GM18508 (cell line): Measurements from ENCODE around the gene CHCT1.
"Not testable (repeated sequence)": the region's sequence is repeated elsewhere in the genome, so short reads cannot be mapped to it uniquely, and the experiment has no call there.

Experiments
- ATAC-seq: cut with Tn5 transposase; IDR thresholded peaks from one replicate; pipeline ENCODE4 v1.9.1; 2021; ENCODE audit warnings: moderate number of reproducible peaks; ENCODE audit not compliant: insufficient read depth, unreplicated experiment

Gene CHCT1

DNA sequence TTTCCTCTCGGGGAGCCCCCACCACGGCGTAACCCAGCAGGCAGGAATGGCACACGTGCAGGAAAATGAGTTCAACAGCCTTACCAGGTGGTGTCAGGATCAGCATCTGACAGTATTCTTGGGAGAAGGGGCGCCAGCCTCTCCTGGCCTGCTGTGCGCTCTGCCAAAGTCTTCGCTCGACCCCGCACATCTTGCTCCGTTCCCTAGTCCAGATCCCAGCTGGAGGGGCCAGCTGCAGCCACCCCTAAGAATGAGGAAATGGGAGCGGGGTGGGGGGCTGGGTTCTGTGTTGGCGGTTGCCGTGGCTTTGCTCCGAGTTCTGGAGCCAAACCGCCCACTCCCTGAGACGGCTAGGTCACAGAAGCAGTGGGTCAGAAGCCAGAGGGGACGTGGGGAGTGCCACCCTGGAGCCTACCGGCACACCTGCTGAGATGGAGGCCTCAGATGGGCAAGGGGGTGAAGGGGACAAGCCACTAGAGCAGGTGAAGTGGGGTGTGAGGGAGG lies at the start of gene CHCT1:
Gene CHCT1 (plus strand): TSS at position 328 of the 504 bp plus-strand sequence. CDS start 104 bp downstream, at position 432.
- ATAC-seq = no peak

DNA sequence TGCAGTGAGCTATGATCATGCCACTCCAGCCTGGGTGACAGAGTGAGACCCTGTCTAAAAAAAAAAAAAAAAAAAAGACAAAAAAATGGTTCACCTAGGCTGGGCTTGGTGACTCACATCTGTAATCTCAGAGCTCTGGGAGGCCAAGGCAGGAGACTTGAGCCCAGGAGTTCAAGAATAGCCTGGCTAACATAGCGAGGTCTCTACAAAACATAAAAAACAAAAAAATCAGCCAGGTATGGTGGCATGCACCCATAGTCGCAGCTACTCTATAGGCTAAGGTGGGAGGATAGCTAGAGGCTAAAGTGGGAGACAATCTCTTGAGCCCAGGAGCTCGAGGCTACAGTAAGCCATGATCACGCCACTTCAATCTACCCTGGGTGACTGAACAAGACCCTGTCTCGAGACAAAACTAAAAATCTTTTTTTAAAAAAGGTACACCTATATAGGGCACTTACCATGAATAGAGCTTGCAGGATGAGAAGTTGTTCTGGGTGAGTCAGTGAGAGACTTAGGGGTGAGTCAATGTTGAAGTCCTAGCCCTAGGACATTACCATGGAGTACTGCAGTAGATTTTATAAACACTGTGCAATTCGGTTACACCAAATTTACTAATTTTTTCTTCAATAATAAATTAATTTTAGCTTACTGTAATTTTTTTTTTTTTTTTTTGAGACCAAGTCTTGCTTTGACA lies 49.4 kb upstream of the CHCT1 start:
- ATAC-seq = no peak

DNA sequence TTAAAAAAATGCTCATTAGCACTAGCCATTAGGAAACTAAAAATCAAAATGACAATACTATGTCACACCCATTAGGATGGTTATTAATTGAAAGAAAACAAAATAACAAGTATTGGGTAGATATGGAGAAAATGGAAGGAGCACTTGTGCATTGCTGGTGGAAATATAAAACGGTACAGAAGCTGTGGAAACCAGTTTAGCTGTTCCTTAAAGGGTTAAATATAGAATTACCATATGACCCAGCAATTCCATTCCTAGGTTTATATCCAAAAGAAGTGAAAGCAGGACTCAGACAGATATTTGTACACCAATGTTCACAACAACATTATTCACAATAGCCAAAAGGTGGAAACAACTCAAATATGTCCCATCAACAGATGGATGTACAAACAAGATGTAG lies 44.1 kb upstream of the CHCT1 start:
- ATAC-seq = not testable (repeated sequence)

DNA sequence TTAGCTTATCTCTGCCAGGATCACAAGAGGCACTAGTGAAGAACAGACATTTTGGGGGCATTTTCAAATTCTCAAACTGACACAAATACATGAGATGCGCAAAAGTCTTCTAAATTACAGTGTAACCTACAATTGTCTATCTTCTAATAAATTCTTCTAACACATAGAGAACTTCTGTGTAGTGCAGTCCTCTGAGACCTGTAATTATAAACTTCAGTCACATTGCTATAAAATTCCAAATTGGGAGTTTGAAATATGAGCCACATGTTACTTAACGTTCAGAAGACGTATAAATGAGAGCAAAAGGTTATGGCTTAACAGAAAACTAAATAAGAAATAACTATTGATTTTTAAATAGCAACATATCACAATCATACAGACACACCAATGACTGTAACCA lies 42.8 kb upstream of the CHCT1 start:
- ATAC-seq = not testable (repeated sequence)

DNA sequence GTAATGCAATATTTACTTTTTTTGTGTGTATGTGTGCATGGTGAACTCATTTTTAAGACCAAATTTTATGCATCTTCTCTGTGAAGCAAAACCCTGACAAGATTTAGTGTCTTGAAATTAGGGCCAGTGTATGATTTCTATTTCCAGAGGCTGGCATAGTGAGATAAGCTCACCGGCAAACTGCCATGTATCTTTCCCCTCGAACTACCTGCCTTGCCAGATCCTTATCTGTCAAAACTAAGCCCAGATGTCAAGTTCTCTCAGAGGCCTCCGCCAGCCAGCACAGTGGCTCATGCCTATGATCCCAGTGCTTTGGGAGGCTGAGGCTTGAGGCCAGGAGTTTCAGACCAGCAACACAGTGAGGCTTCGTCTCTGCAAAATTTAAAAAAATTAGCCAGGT lies 40.3 kb upstream of the CHCT1 start:
- no peak for ATAC-seq

DNA sequence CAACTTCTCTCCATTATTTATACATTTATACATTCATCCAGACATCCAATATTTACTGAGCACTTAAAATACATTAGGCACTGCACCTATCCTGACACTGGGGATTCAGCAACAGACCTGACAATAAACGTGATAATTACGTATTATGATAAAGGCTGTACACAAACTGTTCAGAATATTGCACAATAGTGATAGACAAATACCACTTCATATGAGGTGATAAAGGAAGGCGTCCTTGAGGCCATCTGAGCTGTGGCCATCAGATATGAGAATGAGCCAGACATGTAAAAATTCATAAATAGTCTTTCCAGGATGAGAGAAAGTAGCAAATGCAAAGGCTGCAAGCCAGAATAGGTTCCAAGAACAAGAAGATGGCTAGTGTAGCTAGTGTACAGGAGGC lies 38.9 kb upstream of the CHCT1 start:
- no peak for ATAC-seq

DNA sequence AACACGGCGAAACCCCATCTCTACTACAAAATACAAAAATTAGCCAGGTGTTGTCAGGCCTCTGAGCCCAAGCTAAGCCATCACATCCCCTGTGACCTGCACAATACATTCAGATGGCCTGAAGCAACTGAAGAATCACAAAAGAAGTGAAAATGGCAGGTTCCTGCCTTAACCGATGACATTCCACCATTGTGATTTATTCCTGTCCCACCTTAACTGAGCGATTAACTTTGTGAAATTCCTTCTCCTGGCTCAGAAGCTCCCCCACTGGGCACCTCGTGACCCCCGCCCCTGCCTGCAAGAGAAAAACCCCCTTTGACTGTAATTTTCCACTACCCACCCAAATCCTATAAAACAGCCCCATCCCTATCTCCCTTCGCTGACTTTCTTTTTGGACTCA lies 37.4 kb upstream of the CHCT1 start:
- not testable (repeated sequence) for ATAC-seq

DNA sequence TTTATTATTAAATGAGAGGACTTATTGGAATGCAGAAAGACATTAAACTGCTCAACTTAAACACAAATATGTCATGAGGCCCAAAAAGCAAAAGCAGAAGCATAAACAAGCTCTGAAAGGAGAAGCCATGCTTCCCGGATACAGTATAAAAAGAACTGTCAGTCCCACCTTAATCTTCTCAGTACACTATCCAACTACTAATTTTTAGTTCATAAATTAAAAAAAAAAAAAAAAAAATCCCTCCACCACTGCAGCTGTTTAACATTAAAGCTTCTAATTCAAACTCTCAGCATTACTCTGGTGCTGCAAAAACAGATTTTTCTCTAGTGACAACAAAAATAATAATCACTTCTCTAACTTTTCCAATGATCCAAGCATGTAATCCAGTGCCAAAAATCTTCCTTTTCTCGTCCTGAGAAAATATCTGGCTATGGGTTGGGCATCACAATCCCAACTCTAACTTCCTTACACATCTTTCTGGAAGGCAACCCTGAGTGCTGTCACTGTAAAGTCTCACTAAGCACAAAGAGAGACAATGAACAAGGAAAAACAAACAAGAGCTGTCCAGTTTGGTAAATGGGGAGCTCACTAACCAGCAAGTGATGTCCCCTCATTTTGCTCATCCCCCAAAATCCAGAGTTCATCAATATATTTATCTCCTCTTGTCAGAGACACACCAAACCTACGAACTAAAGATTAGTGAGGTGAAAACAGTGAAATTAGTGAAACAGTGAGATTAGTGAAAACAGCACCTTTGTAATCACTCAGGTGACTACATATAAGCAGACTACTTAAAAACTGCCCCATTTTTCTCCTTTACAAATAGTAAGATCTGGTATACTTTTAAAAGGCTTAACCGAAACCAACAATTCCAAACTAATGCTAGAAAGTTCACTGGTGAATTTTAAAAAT lies 35.9 kb upstream of the CHCT1 start:
- no peak for ATAC-seq

DNA sequence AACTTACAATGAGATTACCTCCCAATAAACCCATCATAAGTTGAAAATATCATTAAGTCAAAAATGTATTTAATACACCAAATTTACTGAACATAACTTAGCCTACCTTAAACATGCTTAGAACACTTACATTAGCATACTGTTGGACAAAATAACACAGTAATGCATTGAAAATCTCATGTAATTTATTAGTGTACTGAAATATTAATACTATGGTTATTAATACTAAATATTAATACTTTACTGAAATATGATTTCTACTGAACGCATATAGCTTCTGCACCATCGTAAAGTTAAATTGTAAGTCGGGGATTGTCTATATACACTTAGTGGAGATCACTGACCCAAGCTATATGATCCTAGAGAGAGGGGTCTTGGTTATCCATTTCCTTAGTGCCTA lies 34.6 kb upstream of the CHCT1 start:
- no peak for ATAC-seq

DNA sequence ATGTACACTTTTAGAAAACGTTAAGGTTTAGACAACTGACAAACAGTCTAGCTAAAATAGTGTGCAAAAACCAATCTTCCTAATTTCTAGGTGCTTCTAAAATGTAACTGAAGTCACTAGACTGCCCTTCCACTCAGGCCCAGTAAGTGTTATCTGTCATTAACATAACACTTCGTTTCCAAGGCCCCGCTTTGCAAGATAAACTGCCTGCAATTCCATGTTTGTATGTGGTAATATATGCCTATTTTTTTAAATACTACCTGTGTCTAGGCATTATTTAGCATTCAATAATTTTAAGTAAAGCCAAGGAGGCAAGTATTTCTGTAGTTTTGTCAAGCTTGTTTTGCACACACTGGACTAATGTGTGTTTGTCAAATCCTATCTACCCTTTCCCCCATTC lies 33.5 kb upstream of the CHCT1 start:
- no peak for ATAC-seq

DNA sequence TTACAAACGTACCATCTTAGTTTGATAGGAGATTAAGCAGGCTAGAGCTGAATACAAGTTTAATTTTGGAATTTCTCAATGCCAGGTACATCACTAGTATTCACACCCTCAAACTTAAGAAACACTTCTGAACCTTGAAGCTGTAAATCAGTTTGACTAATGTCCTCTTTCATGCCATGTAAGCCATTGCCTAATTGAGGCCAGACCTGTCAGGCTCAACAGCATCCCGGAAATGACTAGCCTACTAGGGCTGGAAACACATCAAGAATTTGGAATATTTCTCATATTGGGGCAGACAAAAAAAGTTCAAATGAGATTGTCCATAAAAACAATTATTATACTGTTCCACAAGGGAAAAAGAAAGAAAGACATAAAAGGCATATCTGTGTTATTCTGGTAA lies 32.1 kb upstream of the CHCT1 start:
- ATAC-seq = no peak

DNA sequence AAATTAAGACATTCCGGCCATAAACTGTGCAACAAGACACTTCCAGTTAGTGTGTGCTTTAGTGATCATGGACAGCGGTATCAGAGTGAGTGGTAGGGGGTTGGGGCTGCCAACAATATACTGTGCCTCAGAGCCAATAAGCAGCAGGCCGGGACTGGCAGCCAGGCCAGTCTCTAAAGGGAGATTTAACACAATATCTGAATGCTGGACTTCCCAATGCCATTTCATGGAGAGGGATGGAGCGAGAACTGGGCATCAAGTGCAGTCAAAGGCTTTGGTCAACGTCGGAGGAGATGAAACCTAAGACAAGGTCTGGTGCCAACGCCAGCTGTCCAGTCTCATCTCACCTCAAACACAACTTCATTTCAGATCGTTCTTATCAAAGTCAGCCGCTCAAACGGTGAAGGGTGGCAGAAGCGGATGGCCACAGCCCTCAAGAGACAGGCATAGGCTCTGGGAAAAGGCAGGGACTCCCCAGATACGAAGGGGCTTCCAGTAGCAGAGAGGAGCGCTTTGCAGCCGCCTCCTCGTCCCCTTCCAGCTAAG lies 31.3 kb upstream of the CHCT1 start:
- no peak for ATAC-seq

DNA sequence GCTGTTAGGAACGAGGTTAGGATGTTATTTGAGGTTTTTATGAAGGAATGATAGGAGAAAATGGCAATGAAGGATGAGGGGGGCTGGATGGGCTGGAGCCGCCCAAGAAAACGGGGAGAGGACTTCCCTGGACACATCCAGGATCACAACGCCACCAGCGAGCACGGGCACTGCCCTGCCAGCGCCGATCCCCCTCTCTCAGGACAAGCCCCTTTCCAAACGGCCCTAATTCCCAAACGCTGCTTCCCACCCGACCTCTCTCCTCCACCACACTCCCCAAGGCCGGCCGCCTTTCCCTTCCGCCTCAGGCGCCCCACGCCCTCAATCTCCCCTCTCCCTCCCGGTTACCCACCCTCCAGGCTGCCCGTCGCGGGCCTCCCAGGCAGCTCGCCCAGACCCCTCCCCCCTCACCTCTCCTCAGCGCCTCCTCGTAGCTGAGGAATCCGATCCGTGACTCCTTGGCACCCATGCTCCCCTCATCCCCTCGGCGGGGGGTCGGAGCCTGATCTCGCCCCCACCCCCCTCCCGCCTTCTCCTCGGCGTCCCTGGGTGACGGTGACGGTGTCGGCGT lies 30.7 kb upstream of the CHCT1 start:
- ATAC-seq = no peak

DNA sequence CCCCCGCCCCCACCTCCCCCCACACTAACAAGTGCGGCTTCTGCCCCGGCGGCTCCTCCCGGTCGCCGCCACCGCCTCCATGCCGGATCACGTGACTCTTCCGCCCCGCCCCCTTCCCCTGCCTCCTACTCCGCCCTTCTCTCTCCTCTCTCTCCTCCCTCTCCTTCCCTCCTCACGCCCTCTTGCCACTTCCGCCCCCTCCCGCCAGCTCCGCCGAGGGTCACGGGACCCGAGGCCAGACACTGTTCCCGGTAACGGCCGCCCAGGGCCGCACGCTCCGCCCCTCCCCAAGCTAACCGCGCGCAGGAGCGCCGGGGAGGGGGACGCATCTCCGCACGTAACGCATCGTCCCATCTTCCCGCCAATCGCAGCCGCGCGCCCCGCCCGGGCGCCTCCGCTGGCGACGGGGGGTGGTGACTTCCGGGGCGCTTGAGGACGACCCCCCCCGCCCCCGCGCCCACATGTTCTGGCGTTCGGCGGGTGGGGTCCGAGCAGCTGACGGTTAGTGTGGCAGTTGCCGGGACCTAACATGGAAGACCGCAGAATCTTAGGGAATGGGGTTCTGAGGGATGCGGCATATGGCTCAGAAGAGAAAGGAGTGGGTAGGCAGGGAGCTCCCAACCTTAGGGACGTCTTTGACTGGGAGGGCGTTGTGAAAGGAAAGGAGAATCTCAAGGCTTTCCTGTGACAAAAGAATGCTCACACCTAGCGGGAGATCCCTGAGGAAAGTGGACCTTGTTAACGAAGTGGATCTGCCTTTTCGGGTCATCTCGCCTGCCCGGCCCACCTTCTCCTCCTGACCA lies 30.0 kb upstream of the CHCT1 start, which contains the start of gene USP32:
Gene USP32 (minus strand): TSS at position 92 of the 803 bp plus-strand sequence. CDS start 194 bp downstream, outside the sequence.
- peak; percentile 42 for ATAC-seq

DNA sequence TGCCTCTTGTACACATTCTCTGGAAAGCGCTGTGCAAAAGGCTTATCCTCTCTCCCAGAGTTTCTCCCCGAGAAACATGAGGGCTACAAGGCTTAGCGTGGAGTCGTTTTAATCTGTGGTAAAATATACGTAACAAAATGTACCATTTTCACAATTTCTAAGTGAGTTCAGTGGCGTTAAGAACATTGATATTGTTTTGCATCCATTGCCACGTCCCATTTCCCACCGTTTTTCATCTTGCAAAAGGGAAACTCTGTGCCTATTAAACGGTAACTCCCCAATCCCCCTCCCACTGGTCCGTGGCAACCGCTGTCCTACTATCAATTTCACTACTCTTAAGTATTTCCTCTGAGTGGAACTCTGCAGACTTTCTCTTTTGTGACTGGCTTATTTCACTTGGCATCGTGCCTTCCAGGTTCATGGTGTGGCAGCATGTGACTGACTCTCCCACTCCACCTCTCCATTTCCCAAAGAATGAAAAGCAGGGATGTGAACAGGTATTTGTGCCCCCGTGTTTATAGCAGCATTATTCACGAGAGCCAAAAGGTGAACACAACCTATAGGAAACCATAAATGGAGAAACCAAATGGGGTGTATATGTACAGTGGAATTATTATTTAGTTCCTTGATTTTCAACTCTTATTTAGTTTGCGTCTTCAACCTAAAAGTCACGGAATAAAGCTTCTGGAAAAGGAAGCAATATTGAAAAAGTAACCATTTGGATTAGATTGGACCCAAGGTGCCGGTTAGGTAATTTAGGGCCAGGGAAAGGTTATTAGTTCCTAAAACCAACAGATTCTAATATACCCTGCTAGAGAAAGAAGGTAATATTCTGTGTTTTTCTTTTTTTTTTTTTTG lies 29.2 kb upstream of the CHCT1 start:
- no peak for ATAC-seq

DNA sequence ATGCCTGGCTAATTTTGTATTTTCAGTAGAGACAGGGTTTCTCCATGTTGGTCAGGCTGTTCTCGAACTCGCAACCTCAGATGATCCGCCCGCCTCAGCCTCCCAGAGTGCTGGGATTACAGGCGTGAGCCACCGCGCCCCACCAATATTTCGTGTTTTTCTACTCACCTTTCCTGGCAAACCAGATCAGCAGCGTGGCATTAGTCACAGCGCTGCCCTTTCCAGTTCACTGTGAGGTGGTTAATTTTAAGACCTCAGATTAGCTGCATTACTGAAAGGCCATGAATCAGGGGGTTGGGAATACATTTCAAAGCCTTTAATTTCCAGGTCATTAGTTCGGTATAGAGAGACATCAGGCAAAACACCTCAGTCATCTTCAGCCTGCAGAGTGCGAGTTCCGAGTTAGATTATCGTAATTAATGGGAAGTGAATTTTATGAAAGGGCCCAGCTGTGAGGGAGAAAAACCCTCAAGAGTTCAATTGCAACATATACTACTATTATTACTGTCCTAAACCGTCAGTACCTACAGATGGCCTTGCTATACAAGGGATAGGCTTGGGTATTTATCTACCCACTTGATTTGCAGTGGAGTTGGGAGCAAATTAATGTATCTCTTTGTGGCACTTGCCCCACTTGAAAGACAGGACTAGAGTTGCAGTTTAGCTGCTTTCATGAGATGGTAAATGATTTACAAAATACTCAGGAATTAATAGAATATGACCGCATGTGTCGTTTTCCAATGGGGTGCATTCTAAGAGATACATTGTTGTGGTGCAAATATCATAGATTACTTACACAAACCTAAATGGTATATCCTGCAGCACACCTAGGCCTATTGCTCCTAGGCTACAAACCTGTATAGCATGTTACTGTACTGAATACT lies 28.2 kb upstream of the CHCT1 start:
- ATAC-seq = no peak

DNA sequence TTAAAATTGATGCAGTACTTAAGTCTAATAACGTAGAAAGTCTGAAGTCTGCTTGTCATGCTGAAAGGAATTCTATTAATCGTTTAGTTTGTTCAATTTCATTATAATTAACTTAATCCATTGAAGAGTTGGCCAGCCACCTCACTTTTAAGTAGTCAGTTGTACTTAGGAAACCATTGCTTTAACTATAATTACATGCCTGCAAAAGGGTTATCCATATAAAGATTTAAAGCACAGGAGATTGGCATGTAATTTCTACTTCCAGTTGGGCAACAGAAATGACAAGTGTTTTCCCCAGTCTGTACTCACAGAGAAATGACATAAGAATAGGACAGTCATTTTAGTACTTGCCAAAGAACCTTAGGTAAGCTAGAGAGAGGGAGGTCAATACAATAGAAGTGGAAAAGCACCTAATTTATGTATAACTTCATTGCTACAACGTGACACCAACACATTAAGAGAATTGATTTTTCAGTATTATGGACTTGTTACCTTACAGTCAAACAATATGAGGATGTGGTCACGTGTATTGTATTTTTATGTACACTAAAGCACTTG lies 26.7 kb upstream of the CHCT1 start:
- no peak for ATAC-seq

DNA sequence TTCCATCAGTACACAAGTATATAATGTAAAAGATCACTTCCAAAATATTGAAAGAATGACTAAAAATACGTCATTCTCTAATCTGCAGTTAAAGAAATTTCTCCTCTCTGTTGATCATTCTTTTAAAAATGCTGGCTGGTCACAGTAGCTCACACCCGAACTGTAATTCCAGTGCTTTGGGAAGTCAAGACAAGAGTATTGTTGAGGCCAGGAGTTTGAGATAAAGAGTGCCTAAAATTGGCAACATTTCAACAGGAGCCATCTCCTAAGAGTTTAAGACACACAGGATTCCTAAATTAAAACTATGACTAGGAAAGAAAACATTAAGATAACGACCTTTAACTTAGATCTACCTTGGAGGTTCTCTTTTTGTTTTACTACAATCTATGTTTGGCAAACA lies 25.9 kb upstream of the CHCT1 start:
- no peak for ATAC-seq
